Epithelial cell of proximal tubule (primary cell): ENCODE measurements around the gene SELENOF. TPM values are rescaled to one million over a fixed set of nuclear protein-coding genes. Genes with fewer than 3 reads are reported as not detected.

ENCODE experiments used
- DNase-seq: peaks from one replicate; pipeline ENCODE4 v3.0.0-alpha.2; 2011; ENCODE audit warnings: low read depth
- H3K4me3 ChIP-seq: 2 replicates; pipeline ENCODE4 v1.5.1; 2011; ENCODE audit warnings: low read depth, mild to moderate bottlenecking, low read length
- CTCF ChIP-seq: conservative IDR thresholded peaks from 2 replicates; pipeline ENCODE4 v1.5.1; 2012; ENCODE audit warnings: low read depth, mild to moderate bottlenecking, low read length
- total RNA-seq: library from RNA; depleted of rRNA; stranded (reverse); fragments of >200 nt; gene quantifications from 2 replicates; pipeline ENCODE4 v1.2.3, GENCODE V29; 2015

The SELENOF gene
- total RNA-seq, 1 donor from 2014 or later, result 169 TPM

- TF ChIP-seq CTCF, result no peak
- H3K4me3 ChIP-seq, result no peak overlapping the region
- DNase-seq, result no peak
Measured at GRCh38 chr1:86861424-86861823, 52.5 kb downstream of the SELENOF start.

GRCh38 chr1:86860424-86860823, 53.5 kb downstream of the SELENOF start:
- DNase-seq, result no peak
- TF ChIP-seq CTCF, result no peak
- no peak overlapping the region for H3K4me3 ChIP-seq

- no peak for TF ChIP-seq CTCF
- no peak overlapping the region for H3K4me3 ChIP-seq
- no peak for DNase-seq
Measured at GRCh38 chr1:86860020-86860419, 53.9 kb downstream of the SELENOF start.

GRCh38 chr1:86858524-86859261, 55.2 kb downstream of the SELENOF start:
- no peak for TF ChIP-seq CTCF
- no peak for DNase-seq
- H3K4me3 ChIP-seq, result no peak overlapping the region

- no peak overlapping the region for H3K4me3 ChIP-seq
- no peak for DNase-seq
- TF ChIP-seq CTCF, result no peak
Measured at GRCh38 chr1:86856196-86856595, 57.7 kb downstream of the SELENOF start.

- H3K4me3 ChIP-seq, result no peak overlapping the region
- TF ChIP-seq CTCF, result no peak
- no peak for DNase-seq
Measured at GRCh38 chr1:86854352-86854751, 59.6 kb downstream of the SELENOF start.

- no peak for TF ChIP-seq CTCF
- DNase-seq, result no peak
- H3K4me3 ChIP-seq, result no peak overlapping the region
Measured at GRCh38 chr1:86852782-86853408, 61.0 kb downstream of the SELENOF start.
